ENCODE results near the gene NAA50. TPM values are rescaled to one million over a fixed set of nuclear protein-coding genes. Genes with fewer than 3 reads are reported as not detected.
A peak's percentile ranks its signal among the peaks of the same experiment; 100 is the strongest.

NAA50 gene
- total RNA-seq, 1 experiment from 2014 or later = 208 TPM

GRCh38 chr3:113744941-113745755, 901 bp downstream of the NAA50 start:
- ATAC-seq (peak; percentile 74), DNase-seq (ENCODE audit: low read depth, low spot score) (peak; percentile 84)
- Histone ChIP-seq H3K27me3 (ENCODE audit: control insufficient read depth, insufficient read depth, low read length) (no peaks in the 10 kb centered on the region), H3K4me3 (ENCODE audit: low read depth in 2 of 2, low read length in 2 of 2) (peak overlapping the region; percentile 97 to 99), H3K9me3 (ENCODE audit: control insufficient read depth, insufficient read depth, low read depth, low read length) (no peaks in the 10 kb centered on the region), H3K4me1 (ENCODE audit: control insufficient read depth, insufficient read depth, low read length) (peaks cover 52% of the 10 kb centered on the region), H3K27ac (ENCODE audit: low read length) (peak overlapping the region; percentile 100), H3K36me3 (ENCODE audit: control insufficient read depth, insufficient read depth, low read length) (no peaks in the 10 kb centered on the region; the same call in 1 of the 2 replicates)
- BruUV-seq (replicated peaks) = TSS peak; percentile 59
- in situ Hi-C loops (cut with HindIII; ENCODE audit: low pct_unique_long_range_greater_than_20kb, low sequenced_read_pairs) = no loop called here
- POLR2A ChIA-PET = no interaction called here
- no peak for TF ChIP-seq TCF7L2 (IDR thresholded peaks at IDR 0.05; ENCODE audit: low read depth, low read length)
- peak; percentile 78; the same call in 1 of the 2 replicates for TF ChIP-seq SIN3A (IDR thresholded peaks at IDR 0.05; ENCODE audit: borderline replicate concordance, insufficient read depth, low read depth, low read length)
- peak; percentile 88 for TF ChIP-seq CTCF (IDR thresholded peaks at IDR 0.05)
- peak; percentile 60; the same call in 1 of the 2 replicates for TF ChIP-seq POLR2AphosphoS5 (IDR thresholded peaks at IDR 0.05; ENCODE audit: low read depth, low read length)
- intact Hi-C loops (cut with micrococcal nuclease; ENCODE audit: unreplicated experiment) = loop anchor here (10.0 kb wide), 1 partner anchor 250 kb away; no protein-coding TSS in a partner anchor
- CTCF ChIA-PET = interaction anchor here (0.5 to 1.8 kb wide), 6 partner anchors 9 to 99 kb away, joined by 3 to 11 read pairs (median 4); partner anchors contain the start of gene USF3

GRCh38 chr3:113743006-113743630, 2.9 kb downstream of the NAA50 start:
- DNase-seq (ENCODE audit: low read depth, low spot score) (no peak), ATAC-seq (no peak)
- CTCF ChIA-PET = no interaction called here
- TF ChIP-seq SIN3A (IDR thresholded peaks at IDR 0.05; ENCODE audit: borderline replicate concordance, insufficient read depth, low read depth, low read length) (no peak), CTCF (IDR thresholded peaks at IDR 0.05) (no peak), REST (IDR thresholded peaks at IDR 0.05; ENCODE audit: insufficient read depth in 1 of 2, low read depth in 2 of 2, low read length in 1 of 2) (no peak), POLR2AphosphoS5 (IDR thresholded peaks at IDR 0.05; ENCODE audit: low read depth, low read length) (no peak)
- BruUV-seq (replicated peaks) = no TSS peak
- Histone ChIP-seq H3K4me1 (ENCODE audit: control insufficient read depth, insufficient read depth, low read length) (peaks cover 46% of the 10 kb centered on the region), H3K27ac (ENCODE audit: low read length) (peak overlapping the region; percentile 57), H3K36me3 (ENCODE audit: control insufficient read depth, insufficient read depth, low read length) (no peaks in the 10 kb centered on the region; the same call in 1 of the 2 replicates), H3K9me3 (ENCODE audit: control insufficient read depth, insufficient read depth, low read depth, low read length) (no peaks in the 10 kb centered on the region), H3K27me3 (ENCODE audit: control insufficient read depth, insufficient read depth, low read length) (no peaks in the 10 kb centered on the region), H3K4me3 (ENCODE audit: low read depth in 2 of 2, low read length in 2 of 2) (peak overlapping the region in 1 of 2 experiments; percentile 99; a peak in 3 of 4 replicates)
- intact Hi-C loops (cut with micrococcal nuclease; ENCODE audit: unreplicated experiment) = loop anchor here (10.0 kb wide), 1 partner anchor 248 kb away; no protein-coding TSS in a partner anchor
- in situ Hi-C loops (cut with HindIII; ENCODE audit: low pct_unique_long_range_greater_than_20kb, low sequenced_read_pairs) = no loop called here
- POLR2A ChIA-PET = interaction anchor here (0.6 kb wide), 1 partner anchor 117 kb away, joined by 10 read pairs; no protein-coding TSS in a partner anchor

Measured in Panc1 (cell line).